ENCODE results near the gene LRP1.

GRCh38 chr12:57207731-57208630 lies 79.7 kb downstream of the LRP1 start:
- TF ChIP-seq CTCF (IDR thresholded peaks at IDR 0.05) (no peak), POLR2A (IDR thresholded peaks at IDR 0.05) (no peak), POLR2AphosphoS5 (IDR thresholded peaks at IDR 0.05) (no peak), EP300 (IDR thresholded peaks at IDR 0.05) (no peak)
